H1 (cell line): Measurements from ENCODE around the gene MFSD2A. TPM values are rescaled to one million over a fixed set of nuclear protein-coding genes. Genes with fewer than 3 reads are reported as not detected.

Experiments used
- CTCF ChIA-PET: fragments of 300-600 bp; sonication (Branson Sonifier 250); formaldehyde crosslinking; loops from one replicate; lab custom pipeline; 2021; ENCODE audit not compliant: partially characterized antibody; lab: Charles Lee
- POLR2A ChIA-PET: fragments of 300-600 bp; sonication (Branson Sonifier 250); formaldehyde crosslinking; loops from one replicate; lab custom pipeline; 2021; ENCODE audit warnings: inconsistent platforms; ENCODE audit not compliant: partially characterized antibody; lab: Charles Lee
- DNase-seq, 2 experiments: peaks; one replicate each; pipeline versions ENCODE4 v3.0.0 to v3.0.0-alpha.2; 2010 to 2022; ENCODE audit warnings: low spot score in 2 of 2, low read depth in 1 of 2, mixed read lengths in 1 of 2
- FAIRE-seq: peaks from 2 replicates; lab custom pipeline; 2011; peaks lifted over from hg19 to GRCh38; lab: Jason Lieb, UNC
- H2AFZ ChIP-seq: 2 replicates; pipeline ENCODE4 v1.8.1; 2012; ENCODE audit warnings: low read length, inconsistent platforms
- H2AK5ac ChIP-seq: 2 replicates; pipeline ENCODE4 v1.6.1; 2013; ENCODE audit warnings: low read depth, low read length
- H2BK120ac ChIP-seq: replicated peaks from 2 replicates; pipeline ENCODE3; 2013; ENCODE audit warnings: low read depth, low read length, inconsistent platforms
- H2BK12ac ChIP-seq: 2 replicates; pipeline ENCODE4 v1.6.1; 2013; ENCODE audit warnings: low read depth, low read length
- H2BK15ac ChIP-seq: 2 replicates; pipeline ENCODE4 v1.6.1; 2013; ENCODE audit warnings: low read length
- H2BK20ac ChIP-seq: 2 replicates; pipeline ENCODE4 v1.6.1; 2013; ENCODE audit warnings: low read length
- H2BK5ac ChIP-seq: 2 replicates; pipeline ENCODE4 v1.6.1; 2013; ENCODE audit warnings: low read depth, low read length
- H3K14ac ChIP-seq: 2 replicates; pipeline ENCODE4 v1.6.1; 2013; ENCODE audit warnings: inconsistent platforms; ENCODE audit not compliant: insufficient read length
- H3K18ac ChIP-seq: 2 replicates; pipeline ENCODE4 v1.6.1; 2013; ENCODE audit warnings: low read length; ENCODE audit errors: extremely low read depth
- H3K23ac ChIP-seq: 2 replicates; pipeline ENCODE4 v1.6.1; 2013; ENCODE audit warnings: inconsistent platforms; ENCODE audit not compliant: insufficient read length
- H3K23me2 ChIP-seq: 2 replicates; pipeline ENCODE4 v1.6.1; 2013; ENCODE audit warnings: low read depth, low read length
- H3K27ac ChIP-seq: 2 replicates; pipeline ENCODE4 v1.6.1; 2011; ENCODE audit warnings: low read depth, low read length, inconsistent platforms
- H3K27me3 ChIP-seq, 4 experiments: replicated peaks in 1 of 4; 1 replicate in 1 of 4; 2 replicates in 3 of 4; pipeline versions ENCODE4 v1.6.1 to v1.8.1; 2011 to 2013; ENCODE audit warnings: low read length in 3 of 4, mild to moderate bottlenecking in 3 of 4, inconsistent platforms in 2 of 4, mixed read lengths in 2 of 4, moderate library complexity in 1 of 4; ENCODE audit not compliant: control insufficient read depth in 3 of 4, insufficient read depth in 3 of 4; ENCODE audit errors: extremely low read depth in 1 of 4
- H3K36me3 ChIP-seq, 4 experiments: 2 replicates each; pipeline versions ENCODE4 v1.6.1 to v1.8.1; 2011 to 2013; ENCODE audit warnings: mild to moderate bottlenecking in 4 of 4, low read length in 3 of 4, moderate library complexity in 2 of 4, control low read depth in 1 of 4, inconsistent platforms in 1 of 4; ENCODE audit not compliant: insufficient read depth in 4 of 4, control insufficient read depth in 2 of 4
- H3K4ac ChIP-seq: replicated peaks from 2 replicates; pipeline ENCODE3; 2013; ENCODE audit warnings: low read length, low read depth, mixed read lengths, inconsistent platforms; ENCODE audit not compliant: insufficient read length
- H3K4me1 ChIP-seq, 4 experiments: replicated peaks in 1 of 4; 1 replicate in 1 of 4; 2 replicates in 3 of 4; pipeline versions ENCODE4 v1.6.1 to v1.8.1; 2011 to 2013; ENCODE audit warnings: low read length in 3 of 4, inconsistent platforms in 2 of 4, mixed read lengths in 1 of 4; ENCODE audit not compliant: insufficient read depth in 4 of 4, control insufficient read depth in 3 of 4
- H3K4me2 ChIP-seq, 2 experiments: 2 replicates each; pipeline versions ENCODE4 v1.6.1 to v1.8.1; 2011 to 2013; ENCODE audit warnings: low read depth in 2 of 2, low read length in 2 of 2, control low read depth in 1 of 2, inconsistent platforms in 1 of 2, mild to moderate bottlenecking in 1 of 2; ENCODE audit not compliant: insufficient read depth in 1 of 2
- H3K4me3 ChIP-seq, 4 experiments: fragments of 200-600, 300-600 bp in 1 of 4; sonication (generic), shearing (Covaris generic), sonication (Bioruptor Twin) in 1 of 4; 2 replicates each; pipeline versions ENCODE4 v1.5.1 to v1.8.1; 2011 to 2016; ENCODE audit warnings: low read length in 4 of 4, low read depth in 3 of 4, control low read depth in 2 of 4, inconsistent platforms in 2 of 4, mild to moderate bottlenecking in 2 of 4, mixed read lengths in 1 of 4, moderate library complexity in 1 of 4; ENCODE audit not compliant: insufficient read depth in 2 of 4; ENCODE audit errors: extremely low read depth in 1 of 4
- H3K56ac ChIP-seq: replicated peaks from 2 replicates; pipeline ENCODE3; 2013; ENCODE audit warnings: low read depth, mild to moderate bottlenecking, mixed read lengths, low read length, inconsistent platforms; ENCODE audit not compliant: insufficient read length
- H3K79me1 ChIP-seq: 2 replicates; pipeline ENCODE4 v1.6.1; 2013; ENCODE audit warnings: low read depth, low read length, control low read depth
- H3K79me2 ChIP-seq, 2 experiments: 2 replicates each; pipeline versions ENCODE4 v1.6.1 to v1.8.1; 2012 to 2013; ENCODE audit warnings: low read length in 2 of 2, mild to moderate bottlenecking in 2 of 2, inconsistent platforms in 1 of 2; ENCODE audit not compliant: insufficient read depth in 2 of 2, control insufficient read depth in 1 of 2
- H3K9ac ChIP-seq, 4 experiments: replicated peaks in 1 of 4; 1 replicate in 1 of 4; 2 replicates in 3 of 4; pipeline versions ENCODE4 v1.6.1 to v1.8.1; 2011 to 2013; ENCODE audit warnings: low read depth in 3 of 4, low read length in 3 of 4, control low read depth in 2 of 4, mild to moderate bottlenecking in 2 of 4, moderate library complexity in 2 of 4, inconsistent platforms in 1 of 4; ENCODE audit errors: extremely low read depth in 1 of 4
- H3K9me3 ChIP-seq, 2 experiments: 2 replicates each; pipeline versions ENCODE4 v1.6.1 to v1.8.1; 2012 to 2013; ENCODE audit warnings: mild to moderate bottlenecking in 2 of 2, moderate library complexity in 2 of 2, control low read depth in 1 of 2, inconsistent platforms in 1 of 2, low read depth in 1 of 2, low read length in 1 of 2, mixed read lengths in 1 of 2; ENCODE audit not compliant: insufficient read depth in 2 of 2
- H4K20me1 ChIP-seq, 2 experiments: replicated peaks in 1 of 2; 2 replicates each; pipeline versions ENCODE3 to v1.8.1; 2011 to 2013; ENCODE audit warnings: inconsistent platforms in 2 of 2, low read length in 2 of 2, mild to moderate bottlenecking in 1 of 2; ENCODE audit not compliant: insufficient read depth in 2 of 2, control insufficient read depth in 1 of 2
- H4K5ac ChIP-seq: 2 replicates; pipeline ENCODE4 v1.6.1; 2013; ENCODE audit warnings: low read length, low read depth, mixed read lengths, inconsistent platforms; ENCODE audit not compliant: insufficient read length
- H4K8ac ChIP-seq: 2 replicates; pipeline ENCODE4 v1.8.0; 2013; ENCODE audit warnings: mild to moderate bottlenecking, moderate library complexity, low read length, inconsistent platforms; ENCODE audit not compliant: insufficient read depth; ENCODE audit errors: extremely low read depth
- H4K91ac ChIP-seq: replicated peaks from 2 replicates; pipeline ENCODE3; 2013; ENCODE audit warnings: low read length, mixed read lengths, inconsistent platforms; ENCODE audit not compliant: insufficient read length
- CBX8 ChIP-seq: fragments of 300-800, 300-1000 bp; sonication (generic); IDR thresholded peaks from 2 replicates; pipeline ENCODE4 v1.7.1; 2016; ENCODE audit warnings: low read depth, low read length, borderline replicate concordance
- CHD2 ChIP-seq: IDR thresholded peaks from 2 replicates; pipeline ENCODE4 v1.6.1; 2012; ENCODE audit warnings: low read length, improper control_type of control experiment
- GTF2F1 ChIP-seq: IDR thresholded peaks from 2 replicates; pipeline ENCODE4 v1.6.1; 2012; ENCODE audit warnings: low read depth, low read length, improper control_type of control experiment, borderline replicate concordance
- PHF8 ChIP-seq: fragments of 200-600 bp; sonication (generic); conservative IDR thresholded peaks from 2 replicates; pipeline ENCODE4 v1.7.1; 2012; ENCODE audit warnings: low read depth, mild to moderate bottlenecking, inconsistent platforms, low read length, moderate library complexity
- WGBS, 2 experiments: shearing (Covaris generic) in 1 of 2; methylation state at CpG; one replicate each; pipeline versions ENCODE4 v1.1.6 to v1.1.7; 2013 to 2015; ENCODE audit warnings: low lambda C conversion rate in 2 of 2, mixed read lengths in 2 of 2, inconsistent platforms in 1 of 2, low coverage in 1 of 2, missing lambda C conversion rate in 1 of 2; ENCODE audit not compliant: insufficient replicate concordance in 2 of 2, insufficient coverage in 1 of 2, insufficient read length in 1 of 2; ENCODE audit errors: extremely low coverage in 1 of 2, missing lambda C conversion rate in 1 of 2; 5-methylcytosine and 5-hydroxymethylcytosine counted together
- polyA plus RNA-seq, 7 experiments: library from polyadenylated mRNA; depleted of rRNA in 3 of 7; stranded (reverse) in 5 of 7; unstranded in 2 of 7; fragments of >200 nt in 5 of 7; fragments of 200-250 nt in 2 of 7; gene quantifications; 1 replicate in 5 of 7; 2 replicates in 1 of 7; 4 replicates in 1 of 7; pipeline versions ENCODE4 v1.2.1 to v1.2.3, GENCODE V29; 2011 to 2013; ENCODE audit warnings: missing spikeins in 2 of 7, mixed read lengths in 2 of 7
- total RNA-seq: library from RNA; stranded (reverse); fragmentation: NEBNext Ultra II Directional; extraction: Animal tissue kit (Norgen Biotek cat#: 25700); gene quantifications from 2 replicates; pipeline ENCODE4 v1.2.1, GENCODE V29; 2021

MFSD2A gene
- total and polyA plus RNA-seq, 2 of the 8 experiments (the other 6 are each of a cell fraction or from before 2014, with no cell fraction given) = 18.3 to 25.9 TPM

DNA sequence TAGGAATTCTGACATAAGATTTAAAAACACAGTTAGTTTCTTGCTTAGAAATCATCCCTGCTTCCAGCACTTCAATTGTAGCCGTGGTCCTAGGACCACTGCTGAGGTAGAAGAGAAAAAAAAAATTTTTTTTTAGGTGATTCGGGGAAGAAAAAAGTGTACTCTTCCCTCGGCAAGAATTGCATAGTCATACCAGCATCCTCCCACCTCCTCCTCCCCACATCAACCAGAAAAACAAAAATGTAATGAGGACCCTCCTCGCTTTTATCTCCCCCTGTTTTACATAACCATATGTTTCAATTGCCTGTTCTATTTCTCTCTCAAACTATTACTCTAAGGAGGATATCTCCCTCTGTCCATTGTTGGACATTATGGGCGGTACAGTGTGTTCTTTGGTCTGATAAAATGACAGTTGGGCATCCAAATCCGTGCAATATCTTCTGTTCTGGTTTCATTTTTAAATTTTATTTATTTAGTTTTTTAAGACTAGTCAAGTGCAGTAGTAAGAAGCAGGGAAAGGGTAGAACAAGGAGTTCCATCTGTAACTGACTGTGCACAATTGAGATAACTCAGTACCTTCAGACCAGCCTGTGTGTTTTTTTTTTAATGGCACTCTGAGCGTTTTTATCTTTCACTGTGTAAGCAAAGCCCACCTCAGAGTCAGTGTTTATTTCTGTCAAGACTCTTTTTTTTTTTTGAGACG, 10.4 kb upstream of the MFSD2A start:
- Histone ChIP-seq H2BK12ac (no peak overlapping the region), H4K8ac (no peak overlapping the region), H3K9me3 (no peaks in the 10 kb centered on the region), H3K79me2 (no peaks in the 10 kb centered on the region), H3K4me2 (no peak overlapping the region), H3K36me3 (no peaks in the 10 kb centered on the region), H2BK120ac (no peak overlapping the region), H3K18ac (no peak overlapping the region), H4K5ac (no peak overlapping the region), H2BK20ac (no peak overlapping the region), H3K56ac (no peak overlapping the region), H3K14ac (no peak overlapping the region), H3K4me1 (peaks cover 0 to 3% (median under 1%) of the 10 kb centered on the region in 4 experiments; a peak in 2 of 7 replicates), H2AFZ (no peak overlapping the region), H2AK5ac (no peak overlapping the region), H2BK15ac (no peak overlapping the region), H4K91ac (no peak overlapping the region), H3K79me1 (no peaks in the 10 kb centered on the region), H3K9ac (no peak overlapping the region), H3K23ac (no peak overlapping the region), H3K4ac (no peak overlapping the region), H2BK5ac (no peak overlapping the region), H3K27me3 (no peaks in the 10 kb centered on the region), H4K20me1 (no peaks in the 10 kb centered on the region), H3K27ac (no peak overlapping the region), H3K23me2 (no peaks in the 10 kb centered on the region), H3K4me3 (no peak overlapping the region)
- POLR2A ChIA-PET = interaction anchor here (0.6 to 5.2 kb wide), 2 partner anchors 10 to 82 kb away, joined by 4 to 29 read pairs; partner anchors contain the start of gene MFSD2A
- DNase-seq = no peak
- no peak for TF ChIP-seq GTF2F1
- no peak for TF ChIP-seq CBX8
- no peak for TF ChIP-seq PHF8
- no peak for TF ChIP-seq CHD2
- WGBS, 2 experiments = 80% methylated on average over 8 of the region's 8 CpGs; no CpG with 5 or more reads in 1 of the 2 experiments
- CTCF ChIA-PET = interaction anchor here (1.2 kb wide), 1 partner anchor 12 kb away, joined by 4 read pairs; no protein-coding TSS in a partner anchor
- FAIRE-seq = no peak
